GM08714 (cell line): ENCODE measurements around the gene PLXNA4.

Experiments
- H3K4me3 ChIP-seq: fragments of 200-500 bp; sonication (Bioruptor generic); 2 replicates; pipeline ENCODE4 v1.5.1; 2014; ENCODE audit warnings: mild to moderate bottlenecking, low read length, inconsistent platforms
- ZNF274 ChIP-seq: IDR thresholded peaks from 2 replicates; pipeline ENCODE4 v1.6.1; 2012; ENCODE audit warnings: mild to moderate bottlenecking, low read depth, low read length

PLXNA4 gene

DNA sequence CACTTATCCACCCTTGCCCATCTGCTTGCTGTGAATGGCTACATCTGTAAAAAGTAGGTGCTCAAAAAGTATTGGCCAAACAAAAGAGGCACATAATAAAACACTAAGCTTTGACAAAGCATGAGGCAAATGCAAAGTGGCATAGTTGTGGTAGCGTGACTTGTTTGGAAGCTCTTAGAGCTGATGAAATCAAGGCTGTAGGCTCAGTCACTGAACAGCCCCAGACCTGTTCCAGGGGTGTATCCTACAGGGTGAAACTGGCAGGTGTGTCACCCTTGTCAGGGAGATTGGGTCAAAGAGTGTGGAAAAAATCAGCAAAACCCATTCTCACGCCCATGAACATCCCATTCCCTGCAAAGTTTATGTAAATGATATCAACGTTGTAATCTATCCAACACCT, 427.4 kb downstream of the PLXNA4 start:
- no peak for TF ChIP-seq ZNF274
- H3K4me3 ChIP-seq, result no peak overlapping the region

DNA sequence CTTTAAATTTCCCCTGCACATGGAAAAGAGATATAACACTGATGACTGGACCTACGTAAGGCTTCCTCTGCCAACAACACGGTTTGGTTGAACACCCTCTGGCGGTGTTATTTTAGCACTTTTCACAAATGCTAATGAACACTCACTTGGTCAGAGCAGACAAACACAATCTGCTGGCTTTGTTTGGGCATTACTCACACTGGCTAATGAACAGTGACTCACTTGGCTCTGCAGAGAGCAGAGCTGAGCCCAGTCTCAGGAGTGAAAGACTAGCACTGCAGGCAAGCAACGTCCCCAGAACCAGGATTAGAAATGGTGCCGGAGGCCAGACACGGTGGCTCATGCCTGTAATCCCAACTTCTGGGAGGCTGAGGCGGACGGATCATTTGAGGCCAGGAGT, 430.8 kb downstream of the PLXNA4 start:
- TF ChIP-seq ZNF274, result no peak

DNA sequence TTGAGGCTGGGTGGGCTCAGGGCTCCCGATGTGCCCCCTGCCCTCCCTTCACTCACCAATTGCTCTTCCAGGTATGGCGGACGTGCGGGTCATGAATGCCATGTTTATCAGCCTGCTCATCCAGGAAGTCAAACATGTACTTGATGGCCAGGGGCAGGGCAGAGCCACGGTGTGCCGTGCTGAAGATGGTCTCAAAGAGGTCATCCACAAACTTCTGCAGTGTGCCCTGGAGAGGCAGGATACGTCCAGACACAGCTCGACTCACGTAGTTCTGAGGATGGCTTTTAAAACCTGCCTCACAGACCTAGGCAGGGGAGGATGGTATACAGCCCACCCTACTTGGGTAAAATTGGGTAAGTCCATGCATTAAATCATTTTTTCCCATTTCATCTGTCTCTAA, 431.2 kb downstream of the PLXNA4 start:
- H3K4me3 ChIP-seq, result no peak overlapping the region
- no peak for TF ChIP-seq ZNF274

More for the DNA sequence above, 430.8 kb downstream of the PLXNA4 start:
- no peak overlapping the region for H3K4me3 ChIP-seq

DNA sequence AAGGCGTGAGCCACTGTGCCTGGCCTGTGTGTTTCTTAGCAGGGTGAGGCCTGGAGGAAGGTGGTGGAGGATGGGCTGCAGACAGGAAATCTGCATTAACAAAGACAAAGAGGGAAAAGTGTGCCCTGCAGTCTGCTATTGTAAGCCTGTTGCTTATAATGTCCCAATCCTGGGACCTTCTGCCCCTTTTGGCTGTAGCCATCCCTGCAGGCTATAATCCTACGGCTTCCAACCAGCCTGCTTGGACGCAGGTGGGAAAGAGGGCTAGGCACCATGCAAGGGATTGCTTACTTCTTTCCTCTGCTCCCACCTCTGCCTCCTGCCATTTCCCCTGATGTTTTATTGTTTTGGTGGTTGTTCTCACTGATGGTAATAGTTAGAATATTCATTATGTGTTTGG, 434.3 kb downstream of the PLXNA4 start:
- no peak for TF ChIP-seq ZNF274

DNA sequence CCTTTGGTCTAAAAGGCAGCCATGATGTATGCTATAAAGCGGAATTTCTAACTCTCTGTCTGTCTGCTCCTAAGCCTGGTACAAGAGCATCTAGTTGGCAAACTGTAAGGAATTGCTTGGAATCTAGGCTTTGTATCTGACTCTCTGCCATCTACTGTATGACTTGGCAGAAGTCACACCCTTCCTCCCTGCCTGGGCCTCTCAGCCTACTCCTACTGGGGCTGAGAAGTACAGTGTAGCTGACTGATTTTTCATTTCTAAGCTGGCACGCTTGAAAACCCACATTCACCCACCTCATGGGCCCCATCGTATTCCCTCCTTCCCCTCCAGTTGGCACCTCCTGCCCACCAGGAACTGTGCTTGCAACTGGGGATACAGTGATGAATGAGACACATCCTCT, 435.2 kb downstream of the PLXNA4 start:
- TF ChIP-seq ZNF274, result no peak
- H3K4me3 ChIP-seq, result no peak overlapping the region

More for the DNA sequence above, 434.3 kb downstream of the PLXNA4 start:
- no peak overlapping the region for H3K4me3 ChIP-seq

DNA sequence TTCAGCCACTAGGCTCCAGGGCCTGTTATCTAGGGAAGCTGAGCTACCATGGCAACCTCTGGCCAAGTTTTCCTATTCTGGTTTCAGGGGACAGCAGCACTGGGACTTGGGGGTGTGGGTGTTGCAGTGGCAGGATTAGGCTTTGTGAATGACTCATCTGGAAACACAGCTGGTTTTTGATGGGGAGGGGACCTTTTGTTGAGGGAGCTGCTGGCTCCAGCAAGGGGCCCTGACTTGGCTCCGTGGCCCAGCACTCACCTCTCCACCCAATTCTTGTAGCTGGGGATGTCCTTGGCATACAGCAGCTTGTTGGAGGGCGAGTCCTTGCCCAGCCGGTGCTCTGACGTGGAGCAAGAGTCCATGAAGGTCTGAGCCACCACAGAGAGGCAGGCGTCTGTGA, 435.9 kb downstream of the PLXNA4 start:
- TF ChIP-seq ZNF274, result no peak
- no peak overlapping the region for H3K4me3 ChIP-seq

DNA sequence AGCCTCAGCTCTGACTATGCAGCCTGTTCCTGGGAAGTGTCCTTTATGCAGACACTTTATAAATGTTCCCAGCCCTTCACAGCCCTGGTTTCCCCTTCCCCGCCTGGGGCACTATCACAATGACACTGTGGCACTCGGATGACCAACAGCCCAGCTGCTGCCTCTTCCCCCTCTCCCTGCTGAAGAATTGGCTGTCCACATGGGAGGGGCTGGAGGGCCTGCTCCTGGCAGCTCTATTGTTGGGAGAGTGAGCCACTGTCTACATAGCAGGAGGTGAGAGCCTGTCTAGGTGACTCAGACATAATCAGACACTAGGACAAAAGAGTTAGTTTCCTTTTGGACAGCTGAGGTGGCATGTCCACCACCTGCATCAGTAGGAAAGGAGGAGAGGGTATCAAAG, 437.5 kb downstream of the PLXNA4 start:
- TF ChIP-seq ZNF274, result no peak
- no peak overlapping the region for H3K4me3 ChIP-seq

DNA sequence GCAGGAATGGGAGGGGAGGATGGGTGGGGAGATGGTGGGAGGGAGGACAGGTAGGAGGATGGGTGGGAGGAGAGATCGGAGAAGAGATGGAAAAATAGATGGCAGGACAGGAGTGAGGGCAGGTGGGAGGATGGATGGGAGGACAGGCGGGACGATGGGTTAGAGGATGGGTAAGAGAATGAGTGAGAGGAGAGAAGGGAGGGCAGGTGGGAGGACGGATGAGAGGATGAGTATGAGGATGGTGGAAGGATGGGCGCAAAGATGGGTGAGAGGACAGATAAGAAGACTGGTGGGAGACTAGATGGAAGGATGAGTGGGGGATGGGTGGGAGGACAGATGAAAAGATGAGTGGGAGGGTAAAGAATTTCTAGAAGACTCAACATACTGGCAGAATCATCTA, 438.6 kb downstream of the PLXNA4 start:
- TF ChIP-seq ZNF274, result no peak
- no peak overlapping the region for H3K4me3 ChIP-seq

DNA sequence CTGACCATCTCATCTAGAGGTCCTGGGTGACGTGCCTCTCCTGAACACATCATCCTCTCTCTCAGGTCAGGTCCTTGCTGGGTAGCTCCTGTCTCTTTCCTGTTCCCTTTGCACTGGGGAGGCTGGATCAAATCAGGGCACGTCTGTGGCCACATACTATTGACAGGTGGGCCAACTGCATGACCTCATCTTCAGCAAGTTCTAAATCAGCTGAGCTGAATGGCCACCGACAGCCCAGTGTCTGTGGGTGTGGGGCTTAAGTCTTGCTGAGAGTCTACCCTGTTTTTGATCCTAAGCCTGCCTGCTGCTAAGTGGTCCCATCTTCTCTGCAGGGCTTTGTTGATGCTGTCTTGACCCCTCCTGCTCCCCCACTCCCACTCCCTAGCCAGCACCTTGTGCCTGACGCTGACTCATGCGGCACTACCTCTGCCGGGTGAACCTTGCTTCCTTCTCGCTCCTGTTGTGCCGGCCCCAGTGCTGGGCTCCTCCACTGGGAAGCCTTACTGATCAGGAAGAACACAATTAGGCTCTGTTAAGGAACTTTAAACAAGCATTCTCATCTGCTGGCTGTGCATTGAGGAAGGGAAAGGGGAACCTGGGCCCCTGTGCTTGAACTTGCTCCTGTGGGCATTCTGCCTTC, 440.4 kb downstream of the PLXNA4 start:
- no peak for TF ChIP-seq ZNF274
- H3K4me3 ChIP-seq, result no peak overlapping the region

DNA sequence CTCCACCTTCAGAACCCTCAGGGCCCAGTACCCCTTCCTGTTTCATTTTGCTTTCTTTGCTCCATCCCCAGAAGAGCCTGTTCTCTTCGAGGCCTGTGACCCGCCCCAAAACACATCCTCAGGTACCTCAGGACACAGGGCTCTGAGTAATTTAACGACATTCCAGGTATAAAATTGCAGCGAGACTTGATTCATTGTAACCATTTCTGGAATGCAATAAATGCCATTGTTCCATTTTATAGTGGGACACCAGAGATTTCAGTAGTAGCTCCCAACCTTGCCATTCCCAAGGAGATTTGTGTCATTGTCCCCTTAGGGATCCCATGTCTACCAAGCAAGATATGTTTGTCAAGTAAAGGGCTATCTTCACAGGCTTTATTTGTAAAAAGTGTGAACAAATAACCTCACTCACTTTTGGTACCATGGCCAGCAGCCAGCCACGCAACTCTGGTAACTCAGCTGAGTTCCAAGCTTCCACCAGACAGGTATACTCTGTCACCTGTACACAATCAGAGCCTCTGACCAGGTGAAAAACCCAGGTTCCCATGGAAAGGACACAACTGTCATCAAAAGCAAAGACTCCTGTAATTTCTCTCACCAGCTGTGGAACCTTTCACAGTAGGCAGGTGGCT, 441.3 kb downstream of the PLXNA4 start:
- H3K4me3 ChIP-seq, result no peak overlapping the region
- TF ChIP-seq ZNF274, result no peak

DNA sequence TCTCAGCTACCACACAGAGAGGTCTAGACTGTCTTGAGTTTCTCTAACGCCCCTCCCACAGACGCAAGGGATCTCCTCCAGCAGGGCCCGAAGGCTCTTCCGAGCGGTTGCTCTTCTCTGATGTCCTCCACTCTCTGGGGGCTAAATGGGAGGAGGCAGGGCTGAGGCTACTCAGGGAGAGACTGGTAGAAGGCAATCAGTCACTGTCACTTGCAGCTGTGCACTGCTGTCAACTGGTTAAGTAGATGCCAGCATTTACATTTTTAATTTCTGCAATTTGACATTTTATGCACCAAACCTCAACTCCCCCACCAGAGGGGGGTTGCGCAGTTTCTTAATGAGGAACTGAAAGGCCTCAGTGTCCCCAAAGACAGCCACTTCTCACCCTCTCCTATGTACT, 442.8 kb downstream of the PLXNA4 start:
- H3K4me3 ChIP-seq, result no peak overlapping the region
- no peak for TF ChIP-seq ZNF274

DNA sequence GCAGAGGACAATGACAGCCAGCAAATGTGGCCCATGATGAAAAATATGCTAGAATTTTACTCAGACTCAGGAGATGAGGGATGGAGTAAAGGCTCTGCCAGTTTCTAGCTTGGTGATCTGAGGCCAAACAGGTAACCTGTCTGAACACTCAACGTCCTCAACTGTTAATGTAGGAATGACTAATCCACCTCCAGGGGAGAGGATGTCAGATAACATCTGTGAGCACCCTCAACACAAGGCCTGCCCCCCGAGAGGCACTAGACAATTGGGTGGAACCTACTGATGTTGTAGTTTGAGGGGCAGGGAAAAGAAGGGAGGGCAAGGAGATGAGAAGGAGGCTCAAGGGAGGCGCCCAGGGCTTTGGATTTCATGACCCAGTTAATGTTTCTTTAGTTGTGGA, 445.1 kb downstream of the PLXNA4 start:
- H3K4me3 ChIP-seq, result no peak overlapping the region
- TF ChIP-seq ZNF274, result no peak

DNA sequence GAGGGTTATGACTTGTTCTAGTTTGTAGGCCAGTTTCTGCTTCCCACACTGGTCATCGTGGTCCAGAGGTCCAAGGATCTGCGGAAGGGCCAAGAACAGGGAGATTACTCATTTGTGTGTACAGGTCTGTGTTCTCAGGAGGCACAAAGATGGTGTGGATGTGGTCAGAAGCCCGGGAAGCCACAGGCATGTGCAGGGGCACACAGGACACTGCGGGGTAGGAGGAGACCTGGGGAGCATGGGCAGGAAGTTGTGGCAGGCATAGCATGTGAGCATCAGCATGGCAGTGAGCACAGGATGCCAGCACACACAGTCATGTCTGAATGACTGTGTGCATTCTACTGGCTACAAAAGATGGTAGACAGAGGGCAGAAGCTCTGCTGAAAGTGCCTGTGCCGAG, 445.8 kb downstream of the PLXNA4 start:
- TF ChIP-seq ZNF274, result no peak

DNA sequence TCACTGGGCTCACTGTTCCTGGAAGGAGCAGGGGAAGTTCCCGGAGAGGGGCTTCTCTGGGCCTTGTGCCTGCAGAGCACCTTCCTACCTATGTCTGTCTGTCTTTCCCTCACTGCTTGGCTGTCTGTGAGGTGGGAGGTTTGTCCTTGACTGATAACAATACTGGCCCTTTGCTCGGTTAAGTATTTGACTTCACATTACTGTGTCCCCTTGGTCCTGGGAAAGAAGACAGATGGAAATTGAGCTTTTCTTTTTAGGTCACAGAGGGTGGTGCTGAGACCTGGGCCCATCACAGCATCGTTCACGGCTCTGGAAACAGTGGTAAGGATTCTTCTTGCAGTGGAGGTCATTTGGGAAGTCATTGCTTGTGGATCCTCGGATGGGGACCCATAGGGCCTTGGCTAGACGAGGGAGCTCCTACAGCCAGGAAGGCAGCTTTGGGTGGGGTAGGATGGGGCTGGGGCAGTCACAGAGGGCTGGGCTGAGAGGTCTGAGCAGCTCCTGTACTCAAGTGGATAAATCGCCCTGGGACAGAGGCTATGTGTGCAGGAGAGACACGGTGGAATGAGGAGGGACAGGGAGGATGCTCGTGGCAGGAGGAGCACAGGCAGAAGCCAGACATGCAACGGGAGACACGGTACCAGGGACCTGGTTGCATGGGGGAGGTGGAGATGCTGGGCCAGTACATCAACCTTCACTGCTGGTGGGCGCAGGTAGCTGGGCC, 450.2 kb downstream of the PLXNA4 start:
- TF ChIP-seq ZNF274, result no peak
- H3K4me3 ChIP-seq, result no peak overlapping the region

More for the DNA sequence above, 445.8 kb downstream of the PLXNA4 start:
- no peak overlapping the region for H3K4me3 ChIP-seq

DNA sequence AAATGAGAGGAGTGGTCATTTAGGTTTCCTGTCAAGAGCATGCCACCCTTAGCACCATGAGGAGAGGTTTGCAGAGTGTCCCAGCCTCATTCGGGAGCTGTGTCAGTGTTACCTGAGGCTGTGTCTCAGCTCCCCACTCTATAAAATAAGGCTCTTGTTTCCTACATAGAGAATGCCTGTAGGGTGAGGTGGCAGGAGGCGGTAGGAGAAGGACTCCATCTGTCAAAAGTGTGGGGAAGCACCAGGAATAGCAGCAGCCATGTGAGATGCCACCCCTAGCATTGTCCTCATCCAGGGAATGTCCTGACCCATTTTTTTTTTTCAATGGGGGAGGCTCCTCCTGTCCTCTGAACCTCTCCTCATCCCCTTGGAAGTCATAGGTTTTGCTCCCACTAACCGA, 451.2 kb downstream of the PLXNA4 start:
- TF ChIP-seq ZNF274, result no peak
- H3K4me3 ChIP-seq, result no peak overlapping the region
